Measurements from ENCODE around the gene PITHD1. TPM values are rescaled to one million over a fixed set of nuclear protein-coding genes. Genes with fewer than 3 reads are reported as not detected.

The PITHD1 gene
- total and polyA plus RNA-seq, 10 of the 15 experiments (the other 5 are each of a cell fraction or from before 2014, with no cell fraction given): 23.7 to 82.2 (median 67.0) TPM

- TF ChIP-seq E2F8 (IDR thresholded peaks at IDR 0.05; ENCODE audit: low read depth, partially characterized antibody): no peak
- TF ChIP-seq ELK1 (IDR thresholded peaks at IDR 0.05; ENCODE audit: low read depth, low read length): no peak
- no peak for TF ChIP-seq ZNF592 (IDR thresholded peaks at IDR 0.05)
- TF ChIP-seq JUNB (IDR thresholded peaks at IDR 0.05): no peak
Observed at GRCh38 chr1:23777979-23778814, at the start of gene PITHD1 (continued).

All from GM12878 (cell line).